ENCODE data around the gene TGM1.
"Not testable (repeated sequence)": the region's sequence is repeated elsewhere in the genome, so short reads cannot be mapped to it uniquely, and the experiment has no call there.

Gene TGM1

GRCh38 chr14:24232121-24232644 is 30.8 kb downstream of the TGM1 start, which contains the start of gene NEDD8:
TSS of gene NEDD8 (minus strand) at chr14:24232367. CDS start at chr14:24232267, 100 bp downstream.
- DNase-seq: peak; percentile 99

- no peak for DNase-seq
Measured at GRCh38 chr14:24231263-24232120, 31.5 kb downstream of the TGM1 start.

GRCh38 chr14:24228902-24229301 is 34.1 kb downstream of the TGM1 start:
- no peak for DNase-seq

- DNase-seq: no peak
Measured at GRCh38 chr14:24226473-24226872, 36.5 kb downstream of the TGM1 start.

GRCh38 chr14:24224618-24225071 is 38.3 kb downstream of the TGM1 start:
- DNase-seq: peak; percentile 90

- DNase-seq: not testable (repeated sequence)
Measured at GRCh38 chr14:24222987-24223386, 40.0 kb downstream of the TGM1 start.

- DNase-seq: no peak
Measured at GRCh38 chr14:24219521-24219920, 43.5 kb downstream of the TGM1 start.

- no peak for DNase-seq
Measured at GRCh38 chr14:24219080-24219479, 43.9 kb downstream of the TGM1 start.

GRCh38 chr14:24216876-24217275 is 46.1 kb downstream of the TGM1 start:
- DNase-seq: not testable (repeated sequence)

- no peak for DNase-seq
Measured at GRCh38 chr14:24216345-24216699, 46.7 kb downstream of the TGM1 start.

- peak; percentile 82 for DNase-seq
Measured at GRCh38 chr14:24215495-24216344, 47.3 kb downstream of the TGM1 start, which contains the start of gene MDP1. TSS of gene MDP1 (minus strand) at chr14:24216066. CDS start at chr14:24215955, 111 bp downstream.

- no peak for DNase-seq
Measured at GRCh38 chr14:24213866-24214662, 48.9 kb downstream of the TGM1 start.

- DNase-seq: peak; percentile 99
Measured at GRCh38 chr14:24212924-24213865, 49.8 kb downstream of the TGM1 start, which contains the start of gene CHMP4A. TSS of gene CHMP4A (minus strand) at chr14:24213488. CDS start at chr14:24213439, 49 bp downstream.

GRCh38 chr14:24211311-24211710 is 51.7 kb downstream of the TGM1 start:
- DNase-seq: no peak

- no peak for DNase-seq
Measured at GRCh38 chr14:24207625-24208024, 55.4 kb downstream of the TGM1 start.

GRCh38 chr14:24207104-24207551 is 55.8 kb downstream of the TGM1 start:
- DNase-seq: no peak

GRCh38 chr14:24206260-24207103 is 56.5 kb downstream of the TGM1 start:
- no peak for DNase-seq

- no peak for DNase-seq
Measured at GRCh38 chr14:24204163-24205146, 58.5 kb downstream of the TGM1 start.
